HepG2 (cell line): ENCODE results near the gene ALOX12. TPM values are rescaled to one million over a fixed set of nuclear protein-coding genes. Genes with fewer than 3 reads are reported as not detected.

Experiments used
- ATAC-seq: fragments of 200-7000 bp; cut with Tn5 transposase; 3 replicates; pipeline ENCODE4 v1.9.1; 2020; ENCODE audit warnings: mild to moderate bottlenecking, moderate library complexity
- BruUV-seq: library from RNA; stranded (reverse); fragments of 400-500 nt; replicated peaks from 2 replicates; lab custom pipeline; 2021; lab: Mats Ljungman, UMichigan
- CTCF ChIA-PET: fragments of 300-600 bp; formaldehyde crosslinking; extraction: SDS; loops from one replicate; lab custom pipeline; 2021; ENCODE audit warnings: low total read pairs, inconsistent platforms, low intra/inter-chr PET ratio; lab: Yijun Ruan, JAX
- POLR2A ChIA-PET: fragments of 350-600 bp; sonication (Branson Sonifier 250); formaldehyde crosslinking; loops from one replicate; lab custom pipeline; 2020; ENCODE audit warnings: antibody characterized with exemption, inconsistent platforms; lab: Yijun Ruan, JAX
- DNase-seq: peaks from one replicate; pipeline ENCODE4 v3.0.0-alpha.2; 2015; ENCODE audit warnings: low spot score
- FAIRE-seq: peaks from 3 replicates; lab custom pipeline; 2011; peaks lifted over from hg19 to GRCh38; lab: Jason Lieb, UNC
- H2AFZ ChIP-seq: one replicate; pipeline ENCODE4 v1.6.1; 2011; ENCODE audit warnings: low read length, inconsistent platforms
- H3K27ac ChIP-seq: fragments of 300-600 bp; 3 replicates; pipeline ENCODE4 v1.8.0; 2011; ENCODE audit warnings: mixed run types, mild to moderate bottlenecking, mixed read lengths, low read length, inconsistent platforms; ENCODE audit not compliant: insufficient read depth; ENCODE audit errors: extremely low read length
- H3K27me3 ChIP-seq, 2 experiments: fragments of 200-600 bp in 1 of 2; 2 replicates in 1 of 2; 3 replicates in 1 of 2; pipeline versions ENCODE4 v1.6.0 to v1.8.0; 2011; ENCODE audit warnings: low read length in 2 of 2, mild to moderate bottlenecking in 2 of 2, moderate library complexity in 2 of 2, inconsistent platforms in 1 of 2; ENCODE audit not compliant: insufficient read depth in 2 of 2, control insufficient read depth in 1 of 2
- H3K36me3 ChIP-seq, 2 experiments: fragments of 200-600 bp in 1 of 2; replicated peaks in 1 of 2; 2 replicates in 1 of 2; 3 replicates in 1 of 2; pipeline versions ENCODE4 v1.5.1 to v1.8.0; 2011; ENCODE audit warnings: low read length in 2 of 2, inconsistent platforms in 1 of 2; ENCODE audit not compliant: insufficient read depth in 2 of 2, control insufficient read depth in 1 of 2
- H3K4me1 ChIP-seq: 2 replicates; pipeline ENCODE4 v1.5.1; 2012; ENCODE audit warnings: low read length, inconsistent platforms; ENCODE audit not compliant: insufficient read depth
- H3K4me2 ChIP-seq: 2 replicates; pipeline ENCODE4 v1.6.0; 2011; ENCODE audit warnings: low read depth, low read length, inconsistent platforms
- H3K4me3 ChIP-seq, 3 experiments: fragments of 200-600 bp in 1 of 3; sonication (generic), shearing (Covaris generic) in 1 of 3; replicated peaks in 1 of 3; 2 replicates each; pipeline ENCODE4 v1.5.1; 2011 to 2016; ENCODE audit warnings: low read length in 3 of 3, inconsistent platforms in 2 of 3, low read depth in 2 of 3, mild to moderate bottlenecking in 2 of 3, control low read depth in 1 of 3, mixed read lengths in 1 of 3; ENCODE audit not compliant: insufficient read depth in 1 of 3
- H3K79me2 ChIP-seq: one replicate; pipeline ENCODE4 v1.6.1; 2011; ENCODE audit warnings: low read length, inconsistent platforms; ENCODE audit not compliant: insufficient read depth
- H3K9ac ChIP-seq: 2 replicates; pipeline ENCODE4 v1.6.0; 2011; ENCODE audit warnings: mild to moderate bottlenecking, low read depth, low read length, inconsistent platforms; ENCODE audit not compliant: insufficient read depth
- H3K9me3 ChIP-seq: 2 replicates; pipeline ENCODE4 v1.5.1; 2012; ENCODE audit warnings: mild to moderate bottlenecking, low read length
- H4K20me1 ChIP-seq: 2 replicates; pipeline ENCODE4 v1.6.0; 2011; ENCODE audit warnings: inconsistent platforms, mild to moderate bottlenecking, low read length, moderate library complexity; ENCODE audit not compliant: insufficient read depth
- ARID2 ChIP-seq: sonication (generic); formaldehyde crosslinking; IDR thresholded peaks from 2 replicates; pipeline ENCODE4 v1.8.1; 2022; ENCODE audit warnings: mild to moderate bottlenecking, missing genetic modification reagents, borderline replicate concordance
- DMAP1 ChIP-seq: IDR thresholded peaks from 2 replicates; pipeline ENCODE4 v1.6.1; 2016
- ETV5 ChIP-seq: IDR thresholded peaks from 2 replicates; pipeline ENCODE4 v1.6.1; 2018; ENCODE audit warnings: missing biosample characterization, missing genetic modification reagents, inconsistent platforms, borderline replicate concordance
- NR1H2 ChIP-seq: sonication (generic); formaldehyde crosslinking; IDR thresholded peaks from 2 replicates; pipeline ENCODE4 v1.8.1; 2022; ENCODE audit warnings: low read depth, missing genetic modification reagents, borderline replicate concordance
- REST ChIP-seq, 2 experiments: IDR thresholded peaks; 2 replicates each; pipeline ENCODE4 v1.6.1; 2011 to 2012; ENCODE audit warnings: low read length in 2 of 2, borderline replicate concordance in 1 of 2, low read depth in 1 of 2, mild to moderate bottlenecking in 1 of 2, moderate library complexity in 1 of 2
- TFE3 ChIP-seq: IDR thresholded peaks from 2 replicates; pipeline ENCODE4 v1.6.1; 2016
- ZBTB2 ChIP-seq: sonication (generic); formaldehyde crosslinking; IDR thresholded peaks from 2 replicates; pipeline ENCODE4 v1.8.0; 2022; ENCODE audit warnings: low read depth, missing genetic modification reagents
- ZFP36L2 ChIP-seq: sonication (generic); formaldehyde crosslinking; IDR thresholded peaks from 2 replicates; pipeline ENCODE4 v1.4.0; 2020; ENCODE audit warnings: missing genetic modification reagents
- ZNF10 ChIP-seq: sonication (generic); formaldehyde crosslinking; IDR thresholded peaks from 2 replicates; pipeline ENCODE4 v1.4.0; 2020; ENCODE audit warnings: mild to moderate bottlenecking, low read depth, missing genetic modification reagents, borderline replicate concordance
- ZNF180 ChIP-seq: sonication (generic); formaldehyde crosslinking; IDR thresholded peaks from 2 replicates; pipeline ENCODE4 v1.4.0; 2020; ENCODE audit warnings: low read depth, missing genetic modification reagents, borderline replicate concordance
- ZNF382 ChIP-seq: sonication (generic); formaldehyde crosslinking; IDR thresholded peaks from 2 replicates; pipeline ENCODE4 v1.5.0; 2020; ENCODE audit warnings: missing genetic modification reagents, mild to moderate bottlenecking, borderline replicate concordance
- ZNF512 ChIP-seq: sonication (generic); formaldehyde crosslinking; IDR thresholded peaks from 2 replicates; pipeline ENCODE4 v1.4.0; 2020; ENCODE audit warnings: mild to moderate bottlenecking, missing genetic modification reagents
- ZNF563 ChIP-seq: sonication (generic); formaldehyde crosslinking; IDR thresholded peaks from 2 replicates; pipeline ENCODE4 v1.8.0; 2022; ENCODE audit warnings: mild to moderate bottlenecking, moderate library complexity, missing genetic modification reagents
- ZNF607 ChIP-seq: sonication (generic); formaldehyde crosslinking; IDR thresholded peaks from 2 replicates; pipeline ENCODE4 v1.5.1; 2020; ENCODE audit warnings: missing genetic modification reagents, mild to moderate bottlenecking, borderline replicate concordance
- ZSCAN20 ChIP-seq: sonication (generic); formaldehyde crosslinking; IDR thresholded peaks from 2 replicates; pipeline ENCODE4 v1.4.0; 2020; ENCODE audit warnings: missing genetic modification reagents, mild to moderate bottlenecking, borderline replicate concordance
- ZZZ3 ChIP-seq: sonication (generic); formaldehyde crosslinking; IDR thresholded peaks from 2 replicates; pipeline ENCODE4 v1.4.0; 2020; ENCODE audit warnings: missing genetic modification reagents, mild to moderate bottlenecking, borderline replicate concordance
- WGBS: methylation state at CpG from one replicate; pipeline ENCODE4 v1.1.6; 2017; ENCODE audit warnings: low lambda C conversion rate; 5-methylcytosine and 5-hydroxymethylcytosine counted together
- in situ Hi-C: cut with HindIII; loops from 2 replicates; pipeline ENCODE4 v1.10.0; 2017; ENCODE audit warnings: low pct_unique_long_range_greater_than_20kb; ENCODE audit not compliant: extremely low pct_ligation_motif_present
- intact Hi-C: fragments of 100-400 bp; cut with micrococcal nuclease; formaldehyde crosslinking; loops from one replicate; pipeline ENCODE4 v1.10.0; 2022; ENCODE audit not compliant: unreplicated experiment
- polyA plus RNA-seq, 8 experiments: library from polyadenylated mRNA; depleted of rRNA in 3 of 8; stranded (reverse) in 7 of 8; unstranded in 1 of 8; fragments of >200 nt; fragmentation: Illumina TruSeq in 4 of 8; extraction: Trizol in 4 of 8; gene quantifications; 2 replicates each; pipeline versions ENCODE4 v1.2.1 to v1.2.3, GENCODE V29; 2011 to 2016; ENCODE audit warnings: low read depth in 4 of 8, missing spikeins in 1 of 8, mixed read lengths in 1 of 8; ENCODE audit not compliant: insufficient read depth in 1 of 8
- total RNA-seq, 5 experiments: library from RNA; depleted of rRNA; stranded (reverse); fragments of >200 nt; fragmentation: Illumina TruSeq; extraction: Trizol; gene quantifications; 2 replicates each; pipeline ENCODE4 v1.2.3, GENCODE V29; 2016; ENCODE audit warnings: low read depth in 1 of 5

Gene ALOX12
- total and polyA plus RNA-seq, 2 of the 13 experiments (the other 11 are each of a cell fraction or from before 2014, with no cell fraction given): not detected

- Histone ChIP-seq H3K4me2 (no peak overlapping the region), H3K27ac (no peak overlapping the region), H3K4me1 (no peaks in the 10 kb centered on the region), H3K9me3 (no peaks in the 10 kb centered on the region), H3K79me2 (no peaks in the 10 kb centered on the region), H2AFZ (no peak overlapping the region), H3K27me3 (no peaks in the 10 kb centered on the region), H4K20me1 (no peaks in the 10 kb centered on the region), H3K36me3 (no peaks in the 10 kb centered on the region), H3K9ac (no peak overlapping the region), H3K4me3 (no peak overlapping the region)
- in situ Hi-C loops: no loop called here
- FAIRE-seq (no peak), ATAC-seq (no peak), DNase-seq (no peak)
- no TSS peak for BruUV-seq
- TF ChIP-seq ZNF563 (CRISPR knock-in tag): no peak
- no peak for TF ChIP-seq ZNF10 (CRISPR knock-in tag)
- TF ChIP-seq ZFP36L2: no peak
- TF ChIP-seq ZNF512 (CRISPR knock-in tag): no peak
- TF ChIP-seq ZSCAN20 (CRISPR knock-in tag): no peak
- no peak for TF ChIP-seq DMAP1 (CRISPR knock-in tag)
- no peak for TF ChIP-seq REST (IDR thresholded peaks at IDR 0.05; ENCODE audit: borderline replicate concordance in 1 of 2, low read depth in 1 of 2, low read length in 2 of 2)
- no peak for TF ChIP-seq ZNF180
- no peak for TF ChIP-seq ZNF382 (CRISPR knock-in tag)
- no peak for TF ChIP-seq ZNF607 (CRISPR knock-in tag)
- no peak for TF ChIP-seq TFE3 (CRISPR knock-in tag)
- no peak for TF ChIP-seq NR1H2
- TF ChIP-seq ARID2 (CRISPR knock-in tag): no peak
- no peak for TF ChIP-seq ZBTB2
- TF ChIP-seq ZZZ3 (CRISPR knock-in tag): no peak
- TF ChIP-seq ETV5: no peak
- WGBS: 100% methylated on average over 3 of the region's 3 CpGs
- CTCF ChIA-PET: no interaction called here
- intact Hi-C loops: no loop called here
- POLR2A ChIA-PET: no interaction called here
Measured at GRCh38 chr17:6948976-6949375, 46.9 kb upstream of the ALOX12 start.
